Heart right ventricle (tissue), 16 donors: ENCODE results near the gene MCM5. TPM values are rescaled to one million over a fixed set of nuclear protein-coding genes. Genes with fewer than 3 reads are reported as not detected.

Experiments used
- ATAC-seq, 8 donors: fragments of 200-7000 bp; cut with Tn5 transposase; one replicate each; pipeline ENCODE4 v1.9.1; 2020; ENCODE audit warnings: mild to moderate bottlenecking in 8 of 8, moderate library complexity in 8 of 8, moderate number of reproducible peaks in 1 of 8
- DNase-seq, 2 donors: peaks; one replicate each; pipeline ENCODE4 v3.0.0-alpha.2; 2020
- H3K27ac ChIP-seq, 10 donors: fragments of 200-600 bp; sonication (generic) in 2 of 10; one replicate each; pipeline versions ENCODE4 v1.5.0 to v1.8.0; 2020 to 2022; ENCODE audit warnings: mild to moderate bottlenecking in 3 of 10
- H3K27me3 ChIP-seq, 7 donors: fragments of 200-600 bp; one replicate each; pipeline ENCODE4 v1.8.0; 2021 to 2022; ENCODE audit warnings: mild to moderate bottlenecking in 2 of 7
- H3K36me3 ChIP-seq, 9 donors: fragments of 200-600 bp; sonication (generic) in 1 of 9; one replicate each; pipeline versions ENCODE4 v1.5.0 to v1.8.0; 2020 to 2022; ENCODE audit warnings: mild to moderate bottlenecking in 2 of 9
- H3K4me1 ChIP-seq, 9 donors: fragments of 200-600 bp; sonication (generic) in 1 of 9; one replicate each; pipeline versions ENCODE4 v1.5.0 to v1.8.0; 2020 to 2022; ENCODE audit warnings: mild to moderate bottlenecking in 4 of 9
- H3K4me3 ChIP-seq, 10 donors: fragments of 200-600 bp; sonication (generic) in 2 of 10; one replicate each; pipeline versions ENCODE4 v1.5.0 to v1.8.0; 2020 to 2022; ENCODE audit warnings: mild to moderate bottlenecking in 7 of 10, moderate library complexity in 2 of 10
- H3K9me3 ChIP-seq, 11 donors: fragments of 200-600 bp in 10 of 11; sonication (generic) in 2 of 11; one replicate each; pipeline versions ENCODE4 v1.5.0 to v1.8.0; 2013 to 2022; ENCODE audit warnings: mild to moderate bottlenecking in 2 of 11, control low read depth in 1 of 11, moderate library complexity in 1 of 11
- WGBS, 2 donors: extraction: QIAGEN DNeasy Blood & Tissue Kit; methylation state at CpG; one replicate each; pipeline ENCODE4 v1.1.7; 2013; ENCODE audit warnings: inconsistent platforms in 1 of 2; 5-methylcytosine and 5-hydroxymethylcytosine counted together
- intact Hi-C, 10 donors: fragments of 100-400 bp; cut with DNase I; formaldehyde crosslinking; loops; one replicate each; pipeline versions ENCODE4 v1.11.1 to v1.14.2; 2022
- polyA plus RNA-seq, 2 donors: library from polyadenylated mRNA; stranded (reverse); fragments of 200-250 nt; gene quantifications; one replicate each; pipeline ENCODE4 v1.2.3, GENCODE V29; 2013
- total RNA-seq, 10 donors: library from RNA; stranded (reverse); fragmentation: NEBNext Ultra II Directional in 3 of 10; extraction: Animal tissue kit (Norgen Biotek cat#: 25700) in 3 of 10; gene quantifications; one replicate each; pipeline versions ENCODE4 v1.2.1 to v1.2.4, GENCODE V29; 2021 to 2023
- TF ChIP-seq, protein P1 (sequence below), 9 donors: fragments of 200-600 bp; sonication (generic) in 2 of 9; IDR thresholded peaks; one replicate each; pipeline versions ENCODE4 v1.5.0 to v1.8.0; 2021 to 2022; ENCODE audit warnings: antibody characterized with exemption in 9 of 9, mild to moderate bottlenecking in 5 of 9, moderate library complexity in 1 of 9
- donor health status: Arrhythmogenic right ventricular cardiomyopathy.
- donor health status: ischemic (EF 13 %, LVEDD 7.1; RV severe dilation, severe dysfunction).
- donor health status: healthy with polysubstance abuse.
- donor health status: DM: no; HTN: yes; CAD: no.
- donor health status: DM: no; HTN: no; CAD: no.
- donor health status: ischemic (EF 25% LVEDD 6.9; RV normal size, moderate dysfunction).
- donor health status: ischemic (EF 25% LVEDD 5.7; RV mildly dilated, moderate dysfunction).
- donor health status: healthy.
- donor health status: DM: yes; HTN: yes; CAD: no.
- donor health status: Ischemic cardiomyopathy.
- donor health status: ischemic (EF 35%, LVEDD 5.7; RV mildly dilated, moderate dysfunction).
- donor health status: nonischemic (EF 11% LVEDD 7.7; RV severe dilation, severe dysfunction).
- donor health status: DM: yes; HTN: yes; CAD: no.
- donor health status: PGD.
- donor health status: ischemic (EF 29% LVEDD 5.4; RV normal size, mild dysfunction).
- donor health status: nonischemic (EF 23%, LVEDD 6.1; RV moderate dilation, normal function).

MCM5 gene
- total and polyA plus RNA-seq, 12 donors: 5.7 to 21.4 (median 11.2) TPM

DNA sequence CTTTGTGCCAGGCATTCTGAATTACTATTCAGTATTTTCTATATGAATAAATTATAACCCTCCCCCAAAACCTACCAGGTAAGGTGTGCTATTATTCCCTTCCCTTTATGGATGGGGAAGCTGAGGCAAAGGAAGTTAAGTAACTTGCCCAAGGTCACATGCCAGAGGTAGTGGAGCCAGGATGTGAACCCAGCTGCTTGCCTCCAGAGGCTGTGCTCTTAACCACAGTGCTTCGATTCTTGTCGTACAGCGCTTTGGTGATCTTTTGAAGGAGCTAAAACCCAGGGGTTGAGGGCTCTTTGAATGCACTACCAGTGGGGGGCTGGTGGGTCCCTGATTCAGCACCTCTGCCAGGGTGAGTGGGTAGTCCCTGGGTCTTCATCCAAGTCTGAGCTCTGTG, 18.8 kb downstream of the MCM5 start:
- Histone ChIP-seq H3K27ac (no peak overlapping the region), H3K4me3 (no peak overlapping the region), H3K27me3 (no peaks in the 10 kb centered on the region), H3K4me1 (no peaks in the 10 kb centered on the region), H3K36me3 (peaks cover 0 to 98% (median 42%) of the 10 kb centered on the region in 9 donors), H3K9me3 (no peaks in the 10 kb centered on the region)
- ATAC-seq (no peak), DNase-seq (no peak)
- TF ChIP-seq, protein P1, sequence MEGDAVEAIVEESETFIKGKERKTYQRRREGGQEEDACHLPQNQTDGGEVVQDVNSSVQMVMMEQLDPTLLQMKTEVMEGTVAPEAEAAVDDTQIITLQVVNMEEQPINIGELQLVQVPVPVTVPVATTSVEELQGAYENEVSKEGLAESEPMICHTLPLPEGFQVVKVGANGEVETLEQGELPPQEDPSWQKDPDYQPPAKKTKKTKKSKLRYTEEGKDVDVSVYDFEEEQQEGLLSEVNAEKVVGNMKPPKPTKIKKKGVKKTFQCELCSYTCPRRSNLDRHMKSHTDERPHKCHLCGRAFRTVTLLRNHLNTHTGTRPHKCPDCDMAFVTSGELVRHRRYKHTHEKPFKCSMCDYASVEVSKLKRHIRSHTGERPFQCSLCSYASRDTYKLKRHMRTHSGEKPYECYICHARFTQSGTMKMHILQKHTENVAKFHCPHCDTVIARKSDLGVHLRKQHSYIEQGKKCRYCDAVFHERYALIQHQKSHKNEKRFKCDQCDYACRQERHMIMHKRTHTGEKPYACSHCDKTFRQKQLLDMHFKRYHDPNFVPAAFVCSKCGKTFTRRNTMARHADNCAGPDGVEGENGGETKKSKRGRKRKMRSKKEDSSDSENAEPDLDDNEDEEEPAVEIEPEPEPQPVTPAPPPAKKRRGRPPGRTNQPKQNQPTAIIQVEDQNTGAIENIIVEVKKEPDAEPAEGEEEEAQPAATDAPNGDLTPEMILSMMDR (IDR thresholded peaks at IDR 0.05): no peak
- intact Hi-C loops: no loop called here
- WGBS, 2 donors: 93 to 97% methylated on average over 3 of the region's 3 CpGs

DNA sequence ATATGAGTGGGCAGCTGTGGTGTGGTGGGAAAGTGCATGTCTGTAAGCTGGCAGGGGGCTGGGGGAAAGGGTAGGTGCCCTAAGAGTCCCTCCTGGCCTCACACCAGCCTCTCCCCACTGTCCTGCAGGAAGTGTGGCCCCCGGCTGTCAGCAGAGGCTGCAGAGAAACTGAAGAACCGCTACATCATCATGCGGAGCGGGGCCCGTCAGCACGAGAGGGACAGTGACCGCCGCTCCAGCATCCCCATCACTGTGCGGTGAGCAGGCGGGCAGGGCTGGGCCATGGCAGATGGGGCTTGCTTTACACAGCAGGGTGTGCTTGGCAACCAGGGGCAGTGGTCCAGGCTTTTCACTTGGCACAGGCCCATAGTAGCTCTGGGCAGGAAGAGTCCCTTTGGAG, 19.8 kb downstream of the MCM5 start:
- TF ChIP-seq, protein P1 (IDR thresholded peaks at IDR 0.05): no peak
- intact Hi-C loops: loop anchor here in 2 of 10 donors (10.0 kb wide), 3 partner anchors 505 to 715 kb away; no protein-coding TSS in a partner anchor
- ATAC-seq: no peak
- Histone ChIP-seq H3K27me3 (no peaks in the 10 kb centered on the region), H3K9me3 (no peaks in the 10 kb centered on the region), H3K4me3 (no peak overlapping the region), H3K4me1 (no peaks in the 10 kb centered on the region), H3K27ac (no peak overlapping the region), H3K36me3 (peaks cover 0 to 98% (median 37%) of the 10 kb centered on the region in 9 donors)
- DNase-seq: no peak
- 95 to 99% methylated on average over 10 of the region's 10 CpGs for WGBS, 2 donors

DNA sequence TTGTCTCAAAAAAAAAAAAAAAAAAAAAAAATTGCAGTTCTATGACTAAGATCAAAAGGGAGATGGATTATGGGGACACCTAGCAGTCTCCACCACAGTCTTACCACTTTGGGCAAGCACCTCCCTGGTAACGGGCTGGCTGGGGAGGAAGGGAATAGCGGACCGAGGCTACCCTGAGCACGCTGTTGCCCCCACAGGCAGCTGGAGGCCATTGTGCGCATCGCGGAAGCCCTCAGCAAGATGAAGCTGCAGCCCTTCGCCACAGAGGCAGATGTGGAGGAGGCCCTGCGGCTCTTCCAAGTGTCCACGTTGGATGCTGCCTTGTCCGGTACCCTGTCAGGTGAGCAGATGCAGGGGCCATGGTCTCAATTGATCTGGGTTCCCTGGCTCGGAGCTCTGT, 21.2 kb downstream of the MCM5 start:
- Histone ChIP-seq H3K27me3 (no peaks in the 10 kb centered on the region), H3K36me3 (peaks cover 0 to 92% (median 37%) of the 10 kb centered on the region in 9 donors), H3K4me1 (no peaks in the 10 kb centered on the region), H3K27ac (no peak overlapping the region), H3K9me3 (no peaks in the 10 kb centered on the region), H3K4me3 (no peak overlapping the region)
- DNase-seq (no peak), ATAC-seq (no peak)
- intact Hi-C loops: loop anchor here in 2 of 10 donors (10.0 kb wide), 3 partner anchors 504 to 714 kb away; no protein-coding TSS in a partner anchor
- TF ChIP-seq, protein P1 (IDR thresholded peaks at IDR 0.05): no peak
- 92 to 96% methylated on average over 12 of the region's 12 CpGs for WGBS, 2 donors

DNA sequence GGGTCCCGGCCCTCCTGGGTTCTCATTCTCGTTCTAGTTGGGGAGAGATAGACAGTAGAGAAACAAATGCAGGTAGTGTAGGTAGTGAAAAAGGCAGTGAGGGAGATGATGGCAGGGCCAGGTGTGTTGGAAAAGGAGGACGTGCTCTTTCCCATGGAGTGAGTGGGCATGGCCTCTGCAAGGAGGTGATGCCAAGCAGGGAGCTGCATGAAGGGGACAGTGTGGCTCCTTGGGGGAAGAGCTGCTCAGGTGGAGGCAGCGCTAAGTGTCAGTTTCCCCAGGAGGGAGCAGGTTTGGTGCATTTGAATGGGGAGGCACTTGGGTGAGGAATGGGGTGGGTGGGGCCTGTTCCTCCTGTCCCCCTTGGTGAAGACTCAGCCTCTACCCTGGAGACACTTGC, 22.2 kb downstream of the MCM5 start:
- DNase-seq (no peak), ATAC-seq (no peak)
- H3K4me3 ChIP-seq: no peak overlapping the region
- H3K9me3 ChIP-seq: no peaks in the 10 kb centered on the region
- H3K27ac ChIP-seq: no peak overlapping the region
- H3K27me3 ChIP-seq: no peaks in the 10 kb centered on the region
- TF ChIP-seq, protein P1 (IDR thresholded peaks at IDR 0.05): no peak
- intact Hi-C loops: loop anchor here in 2 of 10 donors (10.0 kb wide), 3 partner anchors 503 to 713 kb away; no protein-coding TSS in a partner anchor
- H3K36me3 ChIP-seq: peaks cover 0 to 93% (median 31%) of the 10 kb centered on the region in 9 donors
- H3K4me1 ChIP-seq: no peaks in the 10 kb centered on the region
- WGBS, 2 donors: 92 to 95% methylated on average over 4 of the region's 4 CpGs
